Skin of body (tissue), 2 donors: ENCODE results near the gene ARID4B. TPM values are rescaled to one million over a fixed set of nuclear protein-coding genes. Genes with fewer than 3 reads are reported as not detected.
"Not testable (repeated sequence)": the region's sequence is repeated elsewhere in the genome, so short reads cannot be mapped to it uniquely, and the experiment has no call there.

ENCODE experiments used
- DNase-seq: peaks from one replicate; lab custom pipeline; 2025; lab: John Stamatoyannopoulos, UW
- total RNA-seq: library from RNA; depleted of rRNA; stranded (reverse); fragments of >200 nt; gene quantifications from one replicate; pipeline ENCODE4 v1.2.3, GENCODE V29; 2014

The ARID4B gene
- total RNA-seq, 1 donor from 2014 or later, result 62.9 TPM

GRCh38 chr1:235328271-235329138 is 526 bp upstream of the ARID4B start, which contains the start of gene GGPS1:
Gene GGPS1, plus strand, starts transcription at chr1:235328570. Its CDS starts 6,695 bp downstream, at chr1:235335265.
- peak; percentile 100 for DNase-seq

GRCh38 chr1:235326719-235327558 is 1.0 kb downstream of the ARID4B start:
- DNase-seq, result no peak

- DNase-seq, result no peak
Measured at GRCh38 chr1:235325854-235326253, 2.1 kb downstream of the ARID4B start.

- no peak for DNase-seq
Measured at GRCh38 chr1:235325139-235325538, 2.8 kb downstream of the ARID4B start.

GRCh38 chr1:235324296-235324695 is 3.7 kb downstream of the ARID4B start:
- no peak for DNase-seq

- DNase-seq, result no peak
Measured at GRCh38 chr1:235320521-235321179, 7.3 kb downstream of the ARID4B start.

GRCh38 chr1:235319255-235319654 is 8.7 kb downstream of the ARID4B start:
- no peak for DNase-seq

- DNase-seq, result no peak
Measured at GRCh38 chr1:235317168-235317567, 10.8 kb downstream of the ARID4B start.

- no peak for DNase-seq
Measured at GRCh38 chr1:235315735-235316134, 12.2 kb downstream of the ARID4B start.

GRCh38 chr1:235315173-235315572 is 12.8 kb downstream of the ARID4B start:
- no peak for DNase-seq

GRCh38 chr1:235313931-235314678 is 13.9 kb downstream of the ARID4B start:
- DNase-seq, result no peak

- no peak for DNase-seq
Measured at GRCh38 chr1:235313262-235313661, 14.7 kb downstream of the ARID4B start.

- DNase-seq, result not testable (repeated sequence)
Measured at GRCh38 chr1:235309206-235309605, 18.8 kb downstream of the ARID4B start.

GRCh38 chr1:235307158-235308124 is 20.5 kb downstream of the ARID4B start:
- no peak for DNase-seq

GRCh38 chr1:235304549-235305451 is 23.2 kb downstream of the ARID4B start:
- no peak for DNase-seq

- no peak for DNase-seq
Measured at GRCh38 chr1:235302143-235302542, 25.8 kb downstream of the ARID4B start.

GRCh38 chr1:235299169-235299858 is 28.7 kb downstream of the ARID4B start:
- DNase-seq, result no peak

- DNase-seq, result no peak
Measured at GRCh38 chr1:235298758-235299157, 29.2 kb downstream of the ARID4B start.
